ENCODE data around the gene NRXN3.

- TF ChIP-seq CEBPB (IDR thresholded peaks at IDR 0.05; ENCODE audit: low read depth) (no peak), CTCF (IDR thresholded peaks at IDR 0.05 in 2 of 3, conservative IDR thresholded peaks at IDR 0.05 in 1 of 3; ENCODE audit: borderline replicate concordance in 1 of 3, insufficient read depth in 1 of 3, low read depth in 2 of 3, low read length in 2 of 3) (no peak), POLR2A (IDR thresholded peaks at IDR 0.05; ENCODE audit: borderline replicate concordance, extremely low read depth, insufficient read depth, insufficient read length) (no peak), EZH2 (IDR thresholded peaks at IDR 0.05) (no peak), ZFX (IDR thresholded peaks at IDR 0.05) (no peak), ZBTB33 (IDR thresholded peaks at IDR 0.05; ENCODE audit: extremely low read depth, insufficient replicate concordance, low read length) (no peak), JUND (IDR thresholded peaks at IDR 0.05) (no peak), EZH2phosphoT487 (IDR thresholded peaks at IDR 0.05; ENCODE audit: borderline replicate concordance) (no peak), FOSL1 (IDR thresholded peaks at IDR 0.05; ENCODE audit: low read depth) (no peak), YY1 (IDR thresholded peaks at IDR 0.05; ENCODE audit: extremely low read depth, insufficient replicate concordance, low read depth, low read length) (no peak), POLR2AphosphoS5 (IDR thresholded peaks at IDR 0.05; ENCODE audit: low read depth, low read length) (no peak), ELF1 (IDR thresholded peaks at IDR 0.05; ENCODE audit: borderline replicate concordance, low read depth) (no peak), SP1 (IDR thresholded peaks at IDR 0.05; ENCODE audit: low read depth) (no peak)
These were observed 1212.9 kb downstream of the NRXN3 start for GRCh38 chr14:79383031-79383430.

Measured in HCT116 (cell line).